Liver (tissue), 3 donors: ENCODE measurements around the gene EN2.

Experiments
- ATF3 ChIP-seq: IDR thresholded peaks from 2 replicates; pipeline ENCODE4 v1.6.1; 2016; ENCODE audit warnings: antibody characterized with exemption
- CTCF ChIP-seq: fragments of 150-350 bp; IDR thresholded peaks from 2 replicates; pipeline ENCODE4 v1.5.1; 2017; ENCODE audit warnings: improper control_type of control experiment, low read depth, low read length; ENCODE audit not compliant: missing input control
- FOXA1 ChIP-seq: IDR thresholded peaks from 2 replicates; pipeline ENCODE4 v1.6.1; 2016; ENCODE audit warnings: antibody characterized with exemption
- GABPA ChIP-seq, 2 donors: IDR thresholded peaks in 1 of 2; conservative IDR thresholded peaks in 1 of 2; 2 replicates each; pipeline ENCODE4 v1.6.1; 2016; ENCODE audit warnings: antibody characterized with exemption in 2 of 2, mild to moderate bottlenecking in 1 of 2, moderate library complexity in 1 of 2
- JUND ChIP-seq, 2 donors: IDR thresholded peaks; 2 replicates each; pipeline ENCODE4 v1.6.1; 2016; ENCODE audit warnings: antibody characterized with exemption in 2 of 2
- MAX ChIP-seq: IDR thresholded peaks from 2 replicates; pipeline ENCODE4 v1.6.1; 2016; ENCODE audit warnings: antibody characterized with exemption
- NR2F2 ChIP-seq: IDR thresholded peaks from 2 replicates; pipeline ENCODE4 v1.6.1; 2016; ENCODE audit warnings: antibody characterized with exemption
- RAD21 ChIP-seq, 2 donors: IDR thresholded peaks; 2 replicates each; pipeline ENCODE4 v1.6.1; 2016; ENCODE audit warnings: antibody characterized with exemption in 2 of 2, mild to moderate bottlenecking in 2 of 2
- REST ChIP-seq: IDR thresholded peaks from 2 replicates; pipeline ENCODE4 v1.6.1; 2016; ENCODE audit warnings: antibody characterized with exemption, mild to moderate bottlenecking
- TAF1 ChIP-seq: conservative IDR thresholded peaks from 2 replicates; pipeline ENCODE4 v1.6.1; 2016; ENCODE audit warnings: antibody characterized with exemption, mild to moderate bottlenecking
- donor health status: healthy.
- donor health status: healthy.

- TF ChIP-seq CTCF (no peak), REST (no peak), ATF3 (no peak), NR2F2 (no peak), GABPA (IDR thresholded peaks at IDR 0.05 in 1 of 2, conservative IDR thresholded peaks at IDR 0.05 in 1 of 2) (no peak), TAF1 (no peak), MAX (no peak), RAD21 (IDR thresholded peaks at IDR 0.05) (no peak), JUND (IDR thresholded peaks at IDR 0.05) (no peak), FOXA1 (no peak)
These were observed 16.1 kb upstream of the EN2 start for GRCh38 chr7:155441856-155442255.
